HEK293 (cell line): ENCODE measurements around the gene SIDT1.

ENCODE experiments used
- CTCF ChIA-PET: fragments of 350-600 bp; formaldehyde crosslinking; extraction: SDS; loops from one replicate; lab custom pipeline; 2021; ENCODE audit warnings: antibody characterized with exemption; lab: Yijun Ruan, JAX
- POLR2A ChIA-PET: fragments of 300-600 bp; formaldehyde crosslinking; extraction: SDS; loops from one replicate; lab custom pipeline; 2020; ENCODE audit warnings: antibody characterized with exemption, inconsistent platforms; lab: Yijun Ruan, JAX
- H3K27ac ChIP-seq: fragments of 200-500 bp; sonication (Bioruptor generic); 2 replicates; pipeline ENCODE4 v1.5.1; 2014; ENCODE audit warnings: low read depth, low read length, control low read depth, inconsistent platforms; ENCODE audit errors: extremely low read depth
- H3K36me3 ChIP-seq, 2 experiments: fragments of 200-500 bp in 1 of 2; sonication (Bioruptor generic) in 1 of 2; 1 replicate in 1 of 2; 2 replicates in 1 of 2; pipeline ENCODE4 v1.5.1; 2014 to 2017; ENCODE audit warnings: inconsistent platforms in 2 of 2, low read length in 2 of 2; ENCODE audit not compliant: control insufficient read depth in 2 of 2, insufficient read depth in 1 of 2
- H3K4me1 ChIP-seq: fragments of 200-500 bp; sonication (Bioruptor generic); 2 replicates; pipeline ENCODE4 v1.5.1; 2014; ENCODE audit warnings: mild to moderate bottlenecking, low read length, inconsistent platforms; ENCODE audit not compliant: control insufficient read depth, insufficient read depth
- H3K4me3 ChIP-seq: 2 replicates; pipeline ENCODE4 v1.5.1; 2011; ENCODE audit warnings: low read depth, mild to moderate bottlenecking, control low read depth, low read length, moderate library complexity
- H3K9me3 ChIP-seq: fragments of 200-500 bp; sonication (Bioruptor generic); 2 replicates; pipeline ENCODE4 v1.5.1; 2014; ENCODE audit warnings: low read depth, low read length, inconsistent platforms; ENCODE audit not compliant: control insufficient read depth, insufficient read depth
- GLIS1 ChIP-seq: fragments of 450-650 bp; formaldehyde crosslinking; IDR thresholded peaks from 2 replicates; pipeline ENCODE4 v1.5.1; 2016; ENCODE audit warnings: missing biosample characterization, missing genetic modification characterization
- IKZF3 ChIP-seq: fragments of 450-650 bp; IDR thresholded peaks from 2 replicates; pipeline ENCODE4 v1.5.0; 2018; ENCODE audit warnings: missing biosample characterization, mild to moderate bottlenecking, missing genetic modification characterization, moderate library complexity
- MZF1 ChIP-seq: fragments of 450-650 bp; formaldehyde crosslinking; IDR thresholded peaks from 2 replicates; pipeline ENCODE4 v1.5.1; 2017; ENCODE audit warnings: missing biosample characterization, missing genetic modification characterization, borderline replicate concordance
- PRDM1 ChIP-seq: fragments of 450-650 bp; formaldehyde crosslinking; IDR thresholded peaks from 2 replicates; pipeline ENCODE4; 2016; ENCODE audit warnings: missing biosample characterization, missing genetic modification characterization
- PRDM10 ChIP-seq: fragments of 450-650 bp; formaldehyde crosslinking; IDR thresholded peaks from 2 replicates; pipeline ENCODE4 v1.5.1; 2016; ENCODE audit warnings: missing biosample characterization, missing genetic modification characterization
- TCF7L2 ChIP-seq: IDR thresholded peaks from 2 replicates; pipeline ENCODE4 v1.6.1; 2011; ENCODE audit warnings: low read depth, mild to moderate bottlenecking, inconsistent platforms, low read length, moderate library complexity, borderline replicate concordance
- WT1 ChIP-seq: fragments of 450-650 bp; formaldehyde crosslinking; IDR thresholded peaks from 2 replicates; pipeline ENCODE4 v1.5.1; 2016; ENCODE audit warnings: missing biosample characterization, missing genetic modification characterization
- YY1 ChIP-seq: fragments of 450-650 bp; formaldehyde crosslinking; IDR thresholded peaks from 2 replicates; pipeline ENCODE4 v1.5.1; 2018; ENCODE audit warnings: missing biosample characterization, missing genetic modification characterization
- ZBTB48 ChIP-seq: fragments of 450-650 bp; formaldehyde crosslinking; IDR thresholded peaks from 2 replicates; pipeline ENCODE4 v1.5.1; 2016; ENCODE audit warnings: missing biosample characterization, missing genetic modification characterization
- ZNF148 ChIP-seq: fragments of 450-650 bp; formaldehyde crosslinking; IDR thresholded peaks from 2 replicates; pipeline ENCODE4 v1.5.0; 2017; ENCODE audit warnings: missing biosample characterization, missing genetic modification characterization, borderline replicate concordance
- ZNF157 ChIP-seq: fragments of 450-650 bp; formaldehyde crosslinking; IDR thresholded peaks from 2 replicates; pipeline ENCODE4 v1.5.1; 2016; ENCODE audit warnings: missing biosample characterization, missing genetic modification characterization
- ZNF16 ChIP-seq: fragments of 450-650 bp; formaldehyde crosslinking; IDR thresholded peaks from 2 replicates; pipeline ENCODE4 v1.5.1; 2016; ENCODE audit warnings: low read depth, missing biosample characterization, missing genetic modification characterization
- ZNF184 ChIP-seq: fragments of 450-650 bp; IDR thresholded peaks from 2 replicates; pipeline ENCODE4 v1.5.1; 2018; ENCODE audit warnings: missing biosample characterization, mild to moderate bottlenecking, missing genetic modification characterization
- ZNF280D ChIP-seq: fragments of 450-650 bp; formaldehyde crosslinking; IDR thresholded peaks from 2 replicates; pipeline ENCODE4 v1.5.1; 2016; ENCODE audit warnings: missing biosample characterization, missing genetic modification characterization
- ZNF664 ChIP-seq: fragments of 450-650 bp; formaldehyde crosslinking; IDR thresholded peaks from 2 replicates; pipeline ENCODE4 v1.5.1; 2016; ENCODE audit warnings: missing biosample characterization, missing genetic modification characterization
- ZNF692 ChIP-seq: fragments of 450-650 bp; formaldehyde crosslinking; IDR thresholded peaks from 2 replicates; pipeline ENCODE4 v1.5.1; 2016; ENCODE audit warnings: missing biosample characterization, missing genetic modification characterization
- TF ChIP-seq, protein P1 (sequence below): fragments of 450-650 bp; formaldehyde crosslinking; optimal IDR thresholded peaks from 2 replicates; pipeline ENCODE3; 2016; ENCODE audit warnings: missing biosample characterization, mild to moderate bottlenecking, missing genetic modification characterization
- TF ChIP-seq, protein P2 (sequence below): fragments of 450-650 bp; formaldehyde crosslinking; IDR thresholded peaks from 2 replicates; pipeline ENCODE4 v1.5.1; 2016; ENCODE audit warnings: missing biosample characterization, missing genetic modification characterization

Gene SIDT1

GRCh38 chr3:113508966-113509365, 23.4 kb upstream of the SIDT1 start:
- ChIA-PET POLR2A (no interaction called here), CTCF (interaction anchor here (1.1 to 2.1 kb wide), 2 partner anchors 13 to 15 kb away, joined by 4 to 9 read pairs; no protein-coding TSS in a partner anchor)
- Histone ChIP-seq H3K27ac (no peak overlapping the region), H3K4me3 (no peak overlapping the region), H3K9me3 (no peaks in the 10 kb centered on the region), H3K4me1 (0 out of 2 replicates have a peak, but pooled peaks cover 6% of the 10 kb centered on the region), H3K36me3 (peaks cover 0 to 18% of the 10 kb centered on the region in 2 experiments; a peak in 1 of 3 replicates)
- TF ChIP-seq ZBTB48 (tag by site-specific recombination) (no peak), WT1 (peak; percentile 50)

- ChIA-PET CTCF (interaction anchor here (0.7 to 1.2 kb wide), 2 partner anchors 21 to 222 kb away, joined by 3 to 4 read pairs; no protein-coding TSS in a partner anchor), POLR2A (interaction anchor here (0.6 to 1.4 kb wide), 12 partner anchors 9 to 231 kb away, joined by 3 to 11 read pairs (median 3); partner anchors contain the start of gene USF3)
- Histone ChIP-seq H3K27ac (peak overlapping the region; percentile 68), H3K36me3 (no peaks in the 10 kb centered on the region), H3K4me1 (0 out of 2 replicates have a peak, but pooled peaks cover 2% of the 10 kb centered on the region), H3K4me3 (peak overlapping the region; percentile 96), H3K9me3 (no peaks in the 10 kb centered on the region)
- 0 out of 2 replicates have a peak, but pooled peaks have one; percentile 8 for TF ChIP-seq PRDM1 (tag by site-specific recombination)
- TF ChIP-seq ZNF184 (tag by site-specific recombination) = no peak
- TF ChIP-seq ZNF157 (tag by site-specific recombination) = no peak
- TF ChIP-seq GLIS1 (tag by site-specific recombination) = no peak
- TF ChIP-seq YY1 (tag by site-specific recombination) = no peak
- TF ChIP-seq, protein P1, sequence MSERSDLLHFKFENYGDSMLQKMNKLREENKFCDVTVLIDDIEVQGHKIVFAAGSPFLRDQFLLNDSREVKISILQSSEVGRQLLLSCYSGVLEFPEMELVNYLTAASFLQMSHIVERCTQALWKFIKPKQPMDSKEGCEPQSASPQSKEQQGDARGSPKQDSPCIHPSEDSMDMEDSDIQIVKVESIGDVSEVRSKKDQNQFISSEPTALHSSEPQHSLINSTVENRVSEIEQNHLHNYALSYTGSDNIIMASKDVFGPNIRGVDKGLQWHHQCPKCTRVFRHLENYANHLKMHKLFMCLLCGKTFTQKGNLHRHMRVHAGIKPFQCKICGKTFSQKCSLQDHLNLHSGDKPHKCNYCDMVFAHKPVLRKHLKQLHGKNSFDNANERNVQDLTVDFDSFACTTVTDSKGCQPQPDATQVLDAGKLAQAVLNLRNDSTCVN = no peak
- no peak for TF ChIP-seq ZNF148 (tag by site-specific recombination)
- TF ChIP-seq ZNF664 = no peak
- TF ChIP-seq IKZF3 (tag by site-specific recombination) = no peak
- TF ChIP-seq, protein P2, sequence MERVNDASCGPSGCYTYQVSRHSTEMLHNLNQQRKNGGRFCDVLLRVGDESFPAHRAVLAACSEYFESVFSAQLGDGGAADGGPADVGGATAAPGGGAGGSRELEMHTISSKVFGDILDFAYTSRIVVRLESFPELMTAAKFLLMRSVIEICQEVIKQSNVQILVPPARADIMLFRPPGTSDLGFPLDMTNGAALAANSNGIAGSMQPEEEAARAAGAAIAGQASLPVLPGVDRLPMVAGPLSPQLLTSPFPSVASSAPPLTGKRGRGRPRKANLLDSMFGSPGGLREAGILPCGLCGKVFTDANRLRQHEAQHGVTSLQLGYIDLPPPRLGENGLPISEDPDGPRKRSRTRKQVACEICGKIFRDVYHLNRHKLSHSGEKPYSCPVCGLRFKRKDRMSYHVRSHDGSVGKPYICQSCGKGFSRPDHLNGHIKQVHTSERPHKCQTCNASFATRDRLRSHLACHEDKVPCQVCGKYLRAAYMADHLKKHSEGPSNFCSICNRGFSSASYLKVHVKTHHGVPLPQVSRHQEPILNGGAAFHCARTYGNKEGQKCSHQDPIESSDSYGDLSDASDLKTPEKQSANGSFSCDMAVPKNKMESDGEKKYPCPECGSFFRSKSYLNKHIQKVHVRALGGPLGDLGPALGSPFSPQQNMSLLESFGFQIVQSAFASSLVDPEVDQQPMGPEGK (tag by site-specific recombination) = 0 out of 2 replicates have a peak, but pooled peaks have one; percentile 20
- no peak for TF ChIP-seq ZNF692
- peak; percentile 90 for TF ChIP-seq PRDM10 (tag by site-specific recombination)
- no peak for TF ChIP-seq ZNF280D
- no peak for TF ChIP-seq TCF7L2
- TF ChIP-seq ZNF16 = no peak
- TF ChIP-seq MZF1 (tag by site-specific recombination) = no peak
Observed at GRCh38 chr3:113514265-113514769, 18.0 kb upstream of the SIDT1 start.
